Neural progenitor cell (in vitro differentiated cells): ENCODE measurements around the gene LMF2. TPM values are rescaled to one million over a fixed set of nuclear protein-coding genes. Genes with fewer than 3 reads are reported as not detected.

Experiments used
- DNase-seq: peaks from one replicate; pipeline ENCODE4 v3.0.0-alpha.2; 2016; ENCODE audit warnings: low spot score
- H2AFZ ChIP-seq: fragments of 200-600 bp; sonication (generic); replicated peaks from 2 replicates; pipeline ENCODE4 v1.6.1; 2016; ENCODE audit warnings: antibody characterized with exemption
- H3F3A ChIP-seq: fragments of 200-600 bp; sonication (generic); 2 replicates; pipeline ENCODE4 v1.6.1; 2016; ENCODE audit warnings: antibody characterized with exemption, low read depth
- H3K27ac ChIP-seq: fragments of 200-600 bp; sonication (generic); 2 replicates; pipeline ENCODE4 v1.5.1; 2016; ENCODE audit warnings: mild to moderate bottlenecking
- H3K27me3 ChIP-seq: fragments of 200-600 bp; sonication (generic); 2 replicates; pipeline ENCODE4 v1.6.1; 2016; ENCODE audit warnings: mild to moderate bottlenecking, moderate library complexity
- H3K36me3 ChIP-seq: fragments of 200-600 bp; sonication (generic); 2 replicates; pipeline ENCODE4 v1.5.1; 2016
- H3K4me1 ChIP-seq: fragments of 200-600 bp; sonication (generic); 2 replicates; pipeline ENCODE4 v1.6.1; 2016; ENCODE audit warnings: mixed run types
- H3K4me2 ChIP-seq: fragments of 200-600 bp; sonication (generic); 2 replicates; pipeline ENCODE4 v1.6.1; 2016
- H3K4me3 ChIP-seq: fragments of 200-600 bp; sonication (generic); 2 replicates; pipeline ENCODE4 v1.5.1; 2016
- H3K79me2 ChIP-seq: fragments of 200-600 bp; sonication (generic); 2 replicates; pipeline ENCODE4 v1.6.1; 2016; ENCODE audit warnings: low read depth
- H3K9ac ChIP-seq: fragments of 200-600 bp; sonication (generic); 2 replicates; pipeline ENCODE4 v1.6.1; 2016
- H3K9me3 ChIP-seq: fragments of 200-600 bp; sonication (generic); 2 replicates; pipeline ENCODE4 v1.5.1; 2016; ENCODE audit warnings: low read depth
- H4K20me1 ChIP-seq: fragments of 200-600 bp; sonication (generic); 2 replicates; pipeline ENCODE4 v1.6.1; 2016; ENCODE audit warnings: low read depth
- H3K27ac Mint-ChIP-seq: 3 replicates; pipeline ENCODE4 v1.8.0; 2021; ENCODE audit warnings: mixed read lengths
- H3K27me3 Mint-ChIP-seq: 2 replicates; pipeline ENCODE4 v1.8.0; 2022; ENCODE audit warnings: low read depth, mild to moderate bottlenecking, inconsistent platforms, moderate library complexity, mixed read lengths; ENCODE audit not compliant: insufficient read depth
- H3K36me3 Mint-ChIP-seq: 3 replicates; pipeline ENCODE4 v1.8.0; 2021; ENCODE audit warnings: mixed read lengths
- H3K4me1 Mint-ChIP-seq: 3 replicates; pipeline ENCODE4 v1.8.0; 2021; ENCODE audit warnings: mixed read lengths
- H3K4me3 Mint-ChIP-seq: 3 replicates; pipeline ENCODE4 v1.8.0; 2021; ENCODE audit warnings: mild to moderate bottlenecking, moderate library complexity, mixed read lengths
- H3K9me3 Mint-ChIP-seq: 3 replicates; pipeline ENCODE4 v1.8.0; 2020; ENCODE audit warnings: mixed read lengths
- CTCF ChIP-seq: fragments of 200-600 bp; sonication (generic); IDR thresholded peaks from 2 replicates; pipeline ENCODE4 v1.5.1; 2017; ENCODE audit warnings: antibody characterized with exemption, mild to moderate bottlenecking
- EZH2 ChIP-seq: fragments of 200-600 bp; sonication (generic); IDR thresholded peaks from 2 replicates; pipeline ENCODE4 v1.6.1; 2017; ENCODE audit warnings: antibody characterized with exemption, mild to moderate bottlenecking, moderate library complexity
- EZH2phosphoT487 ChIP-seq: fragments of 200-600 bp; sonication (generic); IDR thresholded peaks from 2 replicates; pipeline ENCODE4 v1.6.1; 2017; ENCODE audit warnings: antibody characterized with exemption
- total RNA-seq: library from RNA; depleted of rRNA; stranded (reverse); fragments of >200 nt; gene quantifications from 2 replicates; pipeline ENCODE4 v1.2.3, GENCODE V29; 2015; ENCODE audit warnings: low replicate concordance

LMF2 gene
- total RNA-seq, 1 donor from 2014 or later: 7.1 TPM

DNA sequence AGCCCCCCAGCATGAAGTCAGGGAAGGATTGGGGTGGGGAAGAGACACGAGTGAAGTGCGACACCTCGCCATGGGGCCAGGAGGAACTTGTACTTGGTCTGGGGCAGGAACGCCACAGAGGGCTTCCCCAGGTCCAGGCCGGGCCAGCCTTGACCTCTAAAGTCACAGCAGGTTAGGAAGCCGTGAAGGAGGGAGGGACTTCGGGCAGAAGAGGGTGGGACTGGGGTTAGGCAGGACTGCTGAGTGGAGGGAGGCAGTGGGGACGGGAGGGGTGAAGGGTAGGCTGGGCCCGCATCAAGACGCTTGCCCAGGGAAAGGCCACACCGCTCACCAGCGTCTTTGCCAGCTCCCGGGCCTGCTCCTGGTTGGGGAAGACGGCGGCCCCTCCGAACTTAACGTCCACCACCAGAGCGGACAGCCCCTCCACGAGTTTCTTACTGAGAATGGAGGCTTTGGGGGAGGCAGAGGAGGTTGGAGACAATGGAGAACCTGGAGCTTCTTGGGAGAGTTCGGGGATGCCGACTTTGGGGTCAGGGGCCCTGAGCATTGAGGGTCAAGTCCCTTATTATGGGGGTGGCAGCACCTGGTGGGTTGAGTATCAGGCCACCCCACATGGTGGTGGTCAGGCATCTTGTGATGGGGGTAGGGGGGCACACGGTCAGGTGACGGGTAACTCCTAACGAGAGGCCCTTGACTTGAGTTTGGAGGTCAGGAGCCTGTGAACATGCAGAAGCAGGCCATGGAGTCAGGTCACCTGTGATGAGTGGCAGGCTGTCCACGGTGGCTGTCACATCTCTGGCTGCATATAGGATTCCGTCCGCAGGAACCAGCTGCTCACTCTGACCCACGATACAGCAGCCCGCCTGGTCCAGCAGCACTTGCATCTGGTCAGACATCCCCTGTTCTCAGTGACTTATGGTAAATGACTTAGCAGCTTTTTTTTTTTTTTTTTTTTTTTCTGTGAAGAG lies 19.6 kb upstream of the LMF2 start:
- Histone ChIP-seq H3K4me3 (peak overlapping the region; percentile 92), H3F3A (peaks cover 58% of the 10 kb centered on the region), H3K4me2 (peak overlapping the region; percentile 99), H3K36me3 (no peaks in the 10 kb centered on the region), H2AFZ (no peak overlapping the region), H3K9ac (no peak overlapping the region), H3K9me3 (no peaks in the 10 kb centered on the region), H3K27me3 (peaks cover 60% of the 10 kb centered on the region), H3K27ac (no peak overlapping the region), H3K4me1 (peaks cover 21% of the 10 kb centered on the region), H4K20me1 (peaks cover 66% of the 10 kb centered on the region), H3K79me2 (peaks cover 9% of the 10 kb centered on the region)
- Mint-ChIP-seq H3K27ac (no peak overlapping the region), H3K9me3 (no peaks in the 10 kb centered on the region), H3K36me3 (peaks cover 5% of the 10 kb centered on the region), H3K4me1 (peaks cover 12% of the 10 kb centered on the region), H3K27me3 (peaks cover 45% of the 10 kb centered on the region), H3K4me3 (peak overlapping the region; percentile 80)
- DNase-seq: peak; percentile 24
- TF ChIP-seq CTCF: no peak
- no peak for TF ChIP-seq EZH2
- TF ChIP-seq EZH2phosphoT487: no peak

DNA sequence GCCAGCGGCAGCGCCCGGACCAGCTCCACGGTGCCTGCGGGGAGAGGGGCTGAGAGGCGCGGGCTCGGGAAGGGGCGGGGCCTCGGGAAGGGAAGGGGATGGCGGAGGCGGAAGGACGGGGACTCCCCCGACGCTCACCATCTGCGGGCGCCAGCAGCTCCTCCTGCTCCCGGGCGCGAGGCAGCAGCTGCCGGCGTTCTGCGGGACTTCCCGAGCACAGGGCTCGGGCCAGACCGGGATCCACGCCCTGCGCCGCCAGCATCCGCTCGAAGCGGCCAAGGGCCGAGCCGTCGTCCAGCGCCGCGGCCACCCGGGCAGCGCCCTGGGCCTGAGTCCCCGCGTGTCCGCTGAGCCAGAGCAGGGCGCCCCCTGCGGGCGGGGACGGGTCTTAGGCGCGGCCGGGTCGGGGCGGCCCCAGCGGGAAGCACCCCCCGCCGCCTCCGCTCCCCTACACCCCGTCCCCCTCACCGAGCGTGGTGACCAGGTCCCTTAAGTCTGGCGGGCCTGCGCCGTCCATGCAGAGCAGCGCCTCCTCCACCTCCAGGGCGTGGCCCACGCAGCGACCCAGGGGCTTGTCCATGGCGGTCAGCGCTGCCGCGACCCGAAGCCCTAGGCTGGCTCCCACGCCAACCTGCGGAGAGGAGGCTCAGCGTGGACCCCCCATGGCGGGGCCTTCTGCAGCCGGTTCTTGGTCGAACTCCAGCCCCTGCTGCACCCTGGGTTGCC lies 18.8 kb upstream of the LMF2 start:
- Histone ChIP-seq H3K4me3 (peak overlapping the region; percentile 92), H3K9ac (no peak overlapping the region), H3K9me3 (no peaks in the 10 kb centered on the region), H2AFZ (peak overlapping the region; percentile 93), H3K4me2 (peak overlapping the region; percentile 99), H3K36me3 (no peaks in the 10 kb centered on the region), H3K27me3 (peaks cover 51% of the 10 kb centered on the region), H4K20me1 (peaks cover 66% of the 10 kb centered on the region), H3K4me1 (peaks cover 18% of the 10 kb centered on the region), H3K27ac (peak overlapping the region; percentile 78), H3F3A (peaks cover 54% of the 10 kb centered on the region), H3K79me2 (peaks cover 9% of the 10 kb centered on the region)
- Mint-ChIP-seq H3K27me3 (peaks cover 43% of the 10 kb centered on the region), H3K4me3 (peak overlapping the region; percentile 80), H3K27ac (no peak overlapping the region), H3K36me3 (peaks cover 5% of the 10 kb centered on the region), H3K9me3 (no peaks in the 10 kb centered on the region), H3K4me1 (peaks cover 12% of the 10 kb centered on the region)
- peak; percentile 87 for DNase-seq
- TF ChIP-seq CTCF (peak; percentile 54), EZH2 (no peak), EZH2phosphoT487 (no peak)

GRCh38 chr22:50525858-50526107 lies 18.3 kb upstream of the LMF2 start:
- no peak for DNase-seq
- Histone ChIP-seq H3K36me3 (no peaks in the 10 kb centered on the region), H3K9ac (no peak overlapping the region), H2AFZ (peak overlapping the region; percentile 93), H4K20me1 (peaks cover 61% of the 10 kb centered on the region), H3K27me3 (peaks cover 46% of the 10 kb centered on the region), H3K4me3 (peak overlapping the region; percentile 92), H3K4me2 (peak overlapping the region; percentile 99), H3K79me2 (peaks cover 9% of the 10 kb centered on the region), H3K27ac (peak overlapping the region; percentile 78), H3K4me1 (peaks cover 13% of the 10 kb centered on the region), H3F3A (peaks cover 50% of the 10 kb centered on the region), H3K9me3 (no peaks in the 10 kb centered on the region)
- Mint-ChIP-seq H3K36me3 (peaks cover 5% of the 10 kb centered on the region), H3K27ac (no peak overlapping the region), H3K27me3 (peaks cover 38% of the 10 kb centered on the region), H3K4me1 (peaks cover 12% of the 10 kb centered on the region), H3K9me3 (no peaks in the 10 kb centered on the region), H3K4me3 (peak overlapping the region; percentile 82)
- TF ChIP-seq EZH2phosphoT487 (no peak), EZH2 (no peak), CTCF (no peak)
